IPS-18a (cell line): ENCODE data around the gene OR52N5.

ENCODE experiments used
- H3K27ac ChIP-seq: one replicate; pipeline ENCODE4 v1.5.1; 2013; ENCODE audit warnings: low read length
- H3K27me3 ChIP-seq: one replicate; pipeline ENCODE4 v1.6.1; 2013; ENCODE audit warnings: mild to moderate bottlenecking, low read length; ENCODE audit not compliant: control insufficient read depth, insufficient read depth
- H3K36me3 ChIP-seq: one replicate; pipeline ENCODE4 v1.6.1; 2013; ENCODE audit warnings: low read depth, low read length; ENCODE audit not compliant: control insufficient read depth
- H3K4me1 ChIP-seq: one replicate; pipeline ENCODE4 v1.6.1; 2013; ENCODE audit warnings: low read depth, low read length; ENCODE audit not compliant: control insufficient read depth
- H3K4me3 ChIP-seq: one replicate; pipeline ENCODE4 v1.5.1; 2013; ENCODE audit warnings: low read length
- H3K9ac ChIP-seq: one replicate; pipeline ENCODE4 v1.6.1; 2013; ENCODE audit warnings: mild to moderate bottlenecking, low read length, moderate library complexity
- H3K9me3 ChIP-seq: one replicate; pipeline ENCODE4 v1.6.1; 2013; ENCODE audit warnings: low read depth, low read length; ENCODE audit not compliant: control insufficient read depth

The OR52N5 gene

DNA sequence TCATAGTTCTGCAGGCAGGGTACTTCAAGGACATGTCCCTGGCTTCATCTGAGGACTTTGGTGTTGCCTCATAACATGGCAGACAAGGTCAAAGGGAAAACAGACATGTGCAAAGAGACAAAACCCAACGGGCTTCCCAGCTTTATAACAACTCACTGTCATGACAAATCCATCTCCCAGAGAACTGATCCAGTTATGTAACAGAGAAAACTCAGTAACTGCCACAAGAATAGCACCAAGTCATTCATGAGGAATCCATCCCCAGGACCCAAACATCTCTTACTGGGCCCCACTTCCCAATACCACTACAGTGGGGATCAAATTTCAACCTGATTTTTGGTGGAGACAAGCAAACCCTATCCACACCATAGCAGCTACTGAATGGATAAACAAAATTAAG, 16.1 kb downstream of the OR52N5 start:
- H3K9me3 ChIP-seq = no peaks in the 10 kb centered on the region
- no peak overlapping the region for H3K9ac ChIP-seq
- no peaks in the 10 kb centered on the region for H3K27me3 ChIP-seq
- H3K4me3 ChIP-seq = no peak overlapping the region
- H3K36me3 ChIP-seq = no peaks in the 10 kb centered on the region
- H3K4me1 ChIP-seq = no peaks in the 10 kb centered on the region
- H3K27ac ChIP-seq = no peak overlapping the region

DNA sequence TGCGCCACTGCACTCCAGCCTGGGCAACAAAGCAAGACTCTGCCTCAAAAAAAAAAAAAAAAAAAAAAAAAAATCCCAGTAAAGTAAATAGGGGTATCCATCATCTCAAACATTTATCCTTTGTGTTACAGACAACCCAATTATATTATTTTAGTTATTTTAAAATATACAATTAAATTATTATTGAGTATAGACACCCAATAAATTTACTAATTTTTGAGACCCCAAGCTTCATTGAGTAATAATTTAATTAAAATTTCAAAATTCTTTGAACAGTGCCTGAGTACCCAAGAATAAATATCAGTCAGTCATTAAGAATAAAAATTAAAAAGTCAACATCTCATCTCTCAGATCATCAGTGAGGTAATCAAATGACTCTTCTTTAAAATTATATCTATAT, 29.2 kb downstream of the OR52N5 start, which contains the start of gene OR52N4:
Gene OR52N4, plus strand, starts transcription at position 301 of the 400 bp plus-strand sequence. CDS start 498 bp downstream, outside the sequence.
- H3K4me3 ChIP-seq = no peak within 1 kb of the TSS
- H3K9me3 ChIP-seq = no peaks in the 10 kb centered on the region
- no peak within 1 kb of the TSS for H3K27ac ChIP-seq
- H3K4me1 ChIP-seq = no peaks in the 10 kb centered on the region
- H3K9ac ChIP-seq = no peak within 1 kb of the TSS
- H3K27me3 ChIP-seq = no peaks in the 10 kb centered on the region
- H3K36me3 ChIP-seq = no peaks in the 10 kb centered on the region

DNA sequence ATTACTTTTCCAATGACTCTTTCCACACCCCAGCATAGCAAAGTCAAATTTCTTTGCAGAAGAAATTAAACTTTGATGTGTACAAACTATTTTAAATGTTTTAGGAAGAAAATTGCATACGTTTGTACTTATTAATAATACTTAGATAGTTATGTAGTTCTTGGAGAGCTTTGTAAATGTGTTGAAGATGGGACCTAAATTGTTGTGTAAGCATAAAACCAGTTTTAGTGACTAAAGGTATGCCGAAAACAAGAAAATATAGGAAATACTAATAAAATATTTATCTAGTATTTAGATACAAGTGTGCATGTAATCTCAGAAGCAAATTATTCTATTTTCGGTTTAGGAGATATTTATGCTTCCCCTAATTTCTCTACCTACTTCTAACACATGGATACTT, 33.3 kb downstream of the OR52N5 start:
- H3K36me3 ChIP-seq = no peaks in the 10 kb centered on the region
- H3K9ac ChIP-seq = no peak overlapping the region
- no peaks in the 10 kb centered on the region for H3K9me3 ChIP-seq
- H3K27ac ChIP-seq = no peak overlapping the region
- H3K27me3 ChIP-seq = no peaks in the 10 kb centered on the region
- H3K4me3 ChIP-seq = no peak overlapping the region
- H3K4me1 ChIP-seq = no peaks in the 10 kb centered on the region

DNA sequence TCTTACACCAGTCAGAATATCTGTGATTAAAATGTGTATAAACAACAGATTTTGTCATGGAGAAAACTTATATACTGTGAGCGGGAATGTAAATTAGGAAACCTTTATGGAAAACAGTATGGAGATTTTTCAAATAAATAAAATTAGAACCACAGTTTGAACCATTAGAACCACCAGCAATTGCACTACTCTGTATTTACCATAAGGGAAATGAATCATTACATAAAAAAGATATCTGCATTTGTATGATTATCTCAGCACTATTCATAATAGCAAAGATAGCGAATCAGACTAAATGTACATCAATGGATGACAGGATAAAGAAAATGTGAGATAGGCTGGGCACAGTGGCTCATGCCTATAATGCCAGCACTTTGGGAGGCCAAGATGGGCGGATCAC, 36.5 kb downstream of the OR52N5 start:
- Histone ChIP-seq H3K9me3 (no peaks in the 10 kb centered on the region), H3K27me3 (no peaks in the 10 kb centered on the region), H3K36me3 (no peaks in the 10 kb centered on the region), H3K9ac (no peak overlapping the region), H3K27ac (no peak overlapping the region), H3K4me3 (no peak overlapping the region), H3K4me1 (no peaks in the 10 kb centered on the region)

DNA sequence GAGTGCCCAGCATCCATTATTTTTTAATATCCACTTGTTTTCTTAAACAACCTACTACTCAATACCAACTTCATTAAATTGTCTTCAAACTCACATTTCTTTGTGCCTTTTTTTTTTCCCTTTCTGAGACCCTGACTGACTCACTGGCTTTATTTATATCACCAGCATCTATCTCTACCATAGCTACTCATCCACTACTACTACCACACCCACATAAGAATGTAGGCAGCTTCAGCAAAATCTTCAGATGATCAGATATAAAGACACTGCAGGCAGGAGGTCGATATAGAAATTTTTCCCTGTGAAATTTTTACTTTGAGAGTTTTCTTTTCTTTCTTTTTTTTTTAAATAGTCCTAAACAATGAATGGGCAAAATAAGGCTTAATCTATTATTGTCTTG, 44.7 kb downstream of the OR52N5 start:
- H3K9me3 ChIP-seq = no peaks in the 10 kb centered on the region
- H3K27ac ChIP-seq = no peak overlapping the region
- no peak overlapping the region for H3K4me3 ChIP-seq
- H3K4me1 ChIP-seq = no peaks in the 10 kb centered on the region
- no peak overlapping the region for H3K9ac ChIP-seq
- no peaks in the 10 kb centered on the region for H3K36me3 ChIP-seq
- no peaks in the 10 kb centered on the region for H3K27me3 ChIP-seq

DNA sequence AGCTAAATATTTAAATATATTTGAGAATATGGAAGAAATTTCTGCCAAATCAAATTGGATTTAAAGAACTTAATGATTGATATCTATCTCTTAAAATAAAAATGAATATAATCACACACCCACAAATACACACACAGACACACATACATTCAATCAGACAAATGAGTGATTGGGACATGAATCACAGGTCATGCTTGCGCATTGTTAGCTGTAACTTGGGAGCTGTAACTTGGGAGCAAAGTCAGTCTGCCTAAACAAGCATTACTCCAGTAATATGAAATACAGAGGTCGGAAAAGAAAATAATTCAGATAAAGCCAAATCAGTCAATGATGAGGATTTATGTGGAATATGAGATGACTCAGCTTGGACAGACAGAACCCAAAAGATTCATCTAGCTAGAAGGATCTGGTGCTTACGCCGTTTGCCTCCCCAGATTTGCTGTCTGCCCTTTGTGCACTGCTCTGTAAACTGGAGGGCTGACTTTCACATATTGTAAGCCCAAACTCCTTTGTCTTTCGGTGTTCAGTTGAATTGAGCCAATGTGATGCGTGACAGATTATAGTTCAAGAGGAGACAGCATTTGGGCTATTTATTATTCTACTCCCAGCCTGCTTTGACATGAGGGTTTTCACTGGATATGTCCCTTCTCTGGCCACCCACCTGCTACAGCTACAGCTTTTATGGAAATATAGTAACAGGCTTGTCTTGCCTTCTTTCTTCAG, 45.3 kb downstream of the OR52N5 start:
- Histone ChIP-seq H3K4me3 (no peak overlapping the region), H3K9me3 (no peaks in the 10 kb centered on the region), H3K4me1 (no peaks in the 10 kb centered on the region), H3K36me3 (no peaks in the 10 kb centered on the region), H3K27ac (no peak overlapping the region), H3K9ac (no peak overlapping the region), H3K27me3 (no peaks in the 10 kb centered on the region)

DNA sequence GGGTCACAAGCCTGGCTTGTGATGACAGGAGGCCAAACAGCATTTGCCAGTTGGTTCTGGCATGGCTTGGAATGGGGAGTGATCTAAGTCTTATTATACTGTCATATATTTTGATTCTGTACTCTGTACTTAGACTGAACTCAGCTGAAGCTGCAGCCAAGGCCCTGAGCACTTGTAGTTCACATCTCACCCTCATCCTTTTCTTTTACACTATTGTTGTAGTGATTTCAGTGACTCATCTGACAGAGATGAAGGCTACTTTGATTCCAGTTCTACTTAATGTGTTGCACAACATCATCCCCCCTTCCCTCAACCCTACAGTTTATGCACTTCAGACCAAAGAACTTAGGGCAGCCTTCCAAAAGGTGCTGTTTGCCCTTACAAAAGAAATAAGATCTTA, 46.1 kb downstream of the OR52N5 start:
- Histone ChIP-seq H3K27me3 (no peaks in the 10 kb centered on the region), H3K9me3 (no peaks in the 10 kb centered on the region), H3K36me3 (no peaks in the 10 kb centered on the region), H3K9ac (no peak overlapping the region), H3K4me3 (no peak overlapping the region), H3K4me1 (no peaks in the 10 kb centered on the region), H3K27ac (no peak overlapping the region)

DNA sequence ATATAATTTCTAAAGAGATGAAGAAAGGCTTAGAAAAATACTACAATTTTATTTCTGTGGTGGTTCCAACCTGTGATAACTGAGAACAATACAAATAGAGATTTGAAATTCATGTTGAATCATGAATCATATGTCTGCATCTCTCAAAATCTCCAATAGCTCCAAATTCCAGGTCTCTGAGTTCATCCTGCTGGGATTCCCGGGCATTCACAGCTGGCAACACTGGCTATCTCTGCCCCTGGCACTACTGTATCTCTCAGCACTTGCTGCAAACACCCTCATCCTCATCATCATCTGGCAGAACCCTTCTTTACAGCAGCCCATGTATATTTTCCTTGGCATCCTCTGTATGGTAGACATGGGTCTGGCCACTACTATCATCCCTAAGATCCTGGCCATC, 46.8 kb downstream of the OR52N5 start, which contains the start of gene OR56B1:
Gene OR56B1, plus strand, starts transcription at position 53 of the 400 bp plus-strand sequence. Its CDS starts 69 bp downstream, at position 122.
- H3K36me3 ChIP-seq = no peaks in the 10 kb centered on the region
- H3K27ac ChIP-seq = no peak within 1 kb of the TSS
- H3K4me1 ChIP-seq = no peaks in the 10 kb centered on the region
- H3K4me3 ChIP-seq = no peak within 1 kb of the TSS
- no peaks in the 10 kb centered on the region for H3K9me3 ChIP-seq
- no peaks in the 10 kb centered on the region for H3K27me3 ChIP-seq
- H3K9ac ChIP-seq = no peak within 1 kb of the TSS

DNA sequence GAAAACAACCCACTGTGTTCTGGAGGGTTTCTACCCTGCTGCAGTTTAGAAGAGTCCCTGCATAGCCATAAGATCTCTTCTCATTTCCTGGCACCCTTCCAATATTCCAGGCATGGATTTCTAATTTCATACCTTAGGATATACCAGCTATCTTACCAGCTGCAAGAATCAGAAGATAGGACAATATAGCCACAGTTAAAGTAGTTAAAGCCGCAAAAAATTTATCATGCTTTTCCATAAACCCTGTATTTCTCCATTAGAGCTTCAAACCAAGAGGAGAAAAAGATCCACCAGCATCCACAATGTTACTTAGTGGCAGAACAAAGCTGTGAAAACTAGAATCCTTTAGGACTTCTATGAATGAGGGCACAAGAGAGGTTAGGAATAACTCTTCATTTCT, 55.5 kb downstream of the OR52N5 start:
- Histone ChIP-seq H3K27me3 (no peaks in the 10 kb centered on the region), H3K9ac (no peak overlapping the region), H3K36me3 (no peaks in the 10 kb centered on the region), H3K9me3 (no peaks in the 10 kb centered on the region), H3K4me1 (no peaks in the 10 kb centered on the region), H3K27ac (no peak overlapping the region), H3K4me3 (no peak overlapping the region)

DNA sequence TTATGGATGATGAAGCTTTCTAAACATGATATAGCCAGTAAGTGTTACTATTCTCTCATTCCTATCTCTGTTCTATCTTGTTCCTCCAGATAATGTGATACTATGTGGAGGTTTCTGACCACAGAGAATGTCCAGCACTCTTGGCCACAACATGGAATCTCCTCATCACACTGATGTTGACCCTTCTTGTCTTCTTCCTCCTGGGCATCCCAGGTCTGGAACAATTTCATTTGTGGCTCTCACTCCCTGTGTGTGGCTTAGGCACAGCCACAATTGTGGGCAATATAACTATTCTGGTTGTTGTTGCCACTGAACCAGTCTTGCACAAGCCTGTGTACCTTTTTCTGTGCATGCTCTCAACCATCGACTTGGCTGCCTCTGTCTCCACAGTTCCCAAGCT, 56.8 kb downstream of the OR52N5 start:
- Histone ChIP-seq H3K27me3 (no peaks in the 10 kb centered on the region), H3K9me3 (no peaks in the 10 kb centered on the region)

More for the DNA sequence above, 56.8 kb downstream of the OR52N5 start:
- Histone ChIP-seq H3K4me1 (no peaks in the 10 kb centered on the region), H3K27ac (no peak overlapping the region), H3K9ac (no peak overlapping the region), H3K36me3 (no peaks in the 10 kb centered on the region), H3K4me3 (no peak overlapping the region)
